Endothelial cell of umbilical vein (primary cell): ENCODE data around the gene SLC35E2B. TPM values are rescaled to one million over a fixed set of nuclear protein-coding genes. Genes with fewer than 3 reads are reported as not detected.
"Not testable (repeated sequence)": the region's sequence is repeated elsewhere in the genome, so short reads cannot be mapped to it uniquely, and the experiment has no call there.

Source experiments
- BruUV-seq: library from RNA; stranded (reverse); fragments of 400-500 nt; replicated peaks from 2 replicates; lab custom pipeline; 2021; lab: Mats Ljungman, UMichigan
- CTCF ChIA-PET: fragments of 300-600, 350-600 bp; sonication (Branson Sonifier 250); formaldehyde crosslinking; loops from one replicate; lab custom pipeline; 2021; ENCODE audit warnings: antibody characterized with exemption, inconsistent platforms; lab: Charles Lee
- POLR2A ChIA-PET: fragments of 300-600, 350-600 bp; sonication (Branson Sonifier 250); formaldehyde crosslinking; loops from one replicate; lab custom pipeline; 2021; ENCODE audit warnings: antibody characterized with exemption, inconsistent platforms; lab: Charles Lee
- DNase-seq: peaks from one replicate; pipeline ENCODE4 v3.0.0-alpha.2; 2011; ENCODE audit warnings: low read depth, low spot score
- FAIRE-seq: peaks from 2 replicates; lab custom pipeline; 2011; peaks lifted over from hg19 to GRCh38; lab: Jason Lieb, UNC
- H2AFZ ChIP-seq: 2 replicates; pipeline ENCODE4 v1.6.0; 2012; ENCODE audit warnings: low read depth, low read length, control low read depth, inconsistent platforms
- H3K27ac ChIP-seq: 2 replicates; pipeline ENCODE4 v1.5.1; 2011; ENCODE audit warnings: low read depth, mild to moderate bottlenecking, control low read depth, low read length, moderate library complexity; ENCODE audit not compliant: insufficient read depth
- H3K27me3 ChIP-seq, 2 experiments: 2 replicates each; pipeline versions ENCODE4 v1.6.0 to v1.6.1; 2011; ENCODE audit warnings: low read length in 2 of 2, mixed read lengths in 1 of 2; ENCODE audit not compliant: control insufficient read depth in 2 of 2, insufficient read depth in 2 of 2
- H3K36me3 ChIP-seq, 2 experiments: 2 replicates in 1 of 2; 3 replicates in 1 of 2; pipeline ENCODE4 v1.5.1; 2011; ENCODE audit warnings: low read length in 2 of 2, mild to moderate bottlenecking in 1 of 2, moderate library complexity in 1 of 2; ENCODE audit not compliant: control insufficient read depth in 2 of 2, insufficient read depth in 2 of 2; ENCODE audit errors: extremely low read depth in 1 of 2
- H3K4me1 ChIP-seq: 3 replicates; pipeline ENCODE4 v1.5.1; 2011; ENCODE audit warnings: mild to moderate bottlenecking, low read length; ENCODE audit not compliant: control insufficient read depth, insufficient read depth; ENCODE audit errors: extremely low read depth
- H3K4me2 ChIP-seq: 2 replicates; pipeline ENCODE4 v1.6.1; 2011; ENCODE audit warnings: low read length, control low read depth, mixed read lengths; ENCODE audit not compliant: insufficient read depth
- H3K4me3 ChIP-seq, 3 experiments: fragments of 200-600 bp in 1 of 3; sonication (generic), shearing (Covaris generic) in 1 of 3; replicated peaks in 1 of 3; 2 replicates each; pipeline ENCODE4 v1.5.1; 2011 to 2016; ENCODE audit warnings: control low read depth in 3 of 3, low read length in 3 of 3, mild to moderate bottlenecking in 2 of 3, inconsistent platforms in 1 of 3, low read depth in 1 of 3, moderate library complexity in 1 of 3; ENCODE audit not compliant: insufficient read depth in 1 of 3
- H3K79me2 ChIP-seq: 2 replicates; pipeline ENCODE4 v1.6.0; 2012; ENCODE audit warnings: low read length, inconsistent platforms; ENCODE audit not compliant: control insufficient read depth, insufficient read depth
- H3K9ac ChIP-seq: replicated peaks from 2 replicates; pipeline ENCODE3; 2011; ENCODE audit warnings: low read length, control low read depth; ENCODE audit not compliant: insufficient read depth; ENCODE audit errors: extremely low read depth
- H3K9me1 ChIP-seq: replicated peaks from 3 replicates; pipeline ENCODE4 v1.6.0; 2011; ENCODE audit warnings: mild to moderate bottlenecking, low read length; ENCODE audit not compliant: control insufficient read depth, insufficient read depth; ENCODE audit errors: extremely low read depth
- H3K9me3 ChIP-seq: replicated peaks from 2 replicates; pipeline ENCODE4 v1.5.1; 2012; ENCODE audit warnings: low read length, inconsistent platforms; ENCODE audit not compliant: control insufficient read depth, insufficient read depth
- H4K20me1 ChIP-seq: replicated peaks from 2 replicates; pipeline ENCODE3; 2011; ENCODE audit warnings: mild to moderate bottlenecking, low read length; ENCODE audit not compliant: control insufficient read depth, insufficient read depth; ENCODE audit errors: extremely low read depth
- dilution Hi-C: fragments of 300-500 bp; cut with MboI; formaldehyde crosslinking; loops from one replicate; pipeline ENCODE4 v1.15.0; 2019; ENCODE audit warnings: low sequenced_read_pairs; ENCODE audit not compliant: extremely low pct_ligation_motif_present
- intact Hi-C: fragments of 100-400 bp; cut with micrococcal nuclease; formaldehyde crosslinking; loops from one replicate; pipeline ENCODE4 v1.10.0; 2022
- polyA plus RNA-seq, 4 experiments: library from polyadenylated mRNA; depleted of rRNA in 3 of 4; stranded (reverse) in 3 of 4; unstranded in 1 of 4; fragments of >200 nt; gene quantifications; 2 replicates each; pipeline versions ENCODE4 v1.2.1 to v1.2.3, GENCODE V29; 2011 to 2012; ENCODE audit warnings: missing spikeins in 1 of 4
- total RNA-seq: library from RNA; stranded (reverse); gene quantifications from 2 replicates; pipeline ENCODE4 v1.2.3, GENCODE V29; 2021

SLC35E2B gene
- total and polyA plus RNA-seq, 2 donors (not counting 3 experiments of a cell fraction or from before 2014, with no cell fraction given): 28.0 to 51.2 TPM

DNA sequence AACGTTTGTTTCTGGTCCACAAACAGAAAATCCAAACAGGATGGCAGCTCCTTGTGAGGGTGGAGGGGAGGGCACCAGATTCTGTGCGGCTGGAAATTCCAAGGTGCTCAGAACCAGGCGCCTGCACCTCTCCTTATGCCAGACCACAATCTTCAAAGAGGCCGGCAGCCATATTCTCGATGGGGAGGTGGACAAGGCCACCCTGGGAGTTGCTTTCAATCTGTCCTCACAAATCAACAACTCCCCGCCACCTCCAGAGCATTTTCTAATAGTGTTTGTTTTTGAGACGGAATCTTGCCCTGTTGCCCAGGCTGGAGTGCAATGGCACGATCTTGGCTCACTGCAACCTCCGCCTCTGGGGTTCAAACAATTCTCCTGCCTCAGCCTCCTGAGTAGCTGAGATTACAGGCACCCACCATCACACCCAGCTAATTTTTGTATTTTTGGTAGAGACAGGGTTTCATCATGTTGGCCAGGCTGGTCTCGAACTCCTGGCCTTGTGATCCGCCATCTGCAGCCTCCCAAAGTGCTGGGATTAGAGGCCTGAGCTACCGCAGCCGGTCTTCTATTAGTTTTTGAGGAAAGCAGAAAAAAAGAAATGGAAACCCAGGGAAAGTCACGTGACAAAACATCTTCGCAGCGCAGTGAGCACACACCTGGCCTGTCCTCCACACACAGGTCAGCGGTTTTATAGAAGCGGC is 36.7 kb upstream of the SLC35E2B start:
- H3K9me3 ChIP-seq, H3K4me2 ChIP-seq, H3K27ac ChIP-seq, H3K27me3 ChIP-seq, dilution Hi-C loops, DNase-seq, H3K9me1 ChIP-seq, H3K4me1 ChIP-seq, BruUV-seq, H3K9ac ChIP-seq, H2AFZ ChIP-seq, H3K4me3 ChIP-seq, intact Hi-C loops, H4K20me1 ChIP-seq, POLR2A ChIA-PET, H3K79me2 ChIP-seq, CTCF ChIA-PET: not testable (repeated sequence)
- peaks cover 0 to 18% of the 10 kb centered on the region in 2 experiments for H3K36me3 ChIP-seq
- peak; percentile 15 for FAIRE-seq

DNA sequence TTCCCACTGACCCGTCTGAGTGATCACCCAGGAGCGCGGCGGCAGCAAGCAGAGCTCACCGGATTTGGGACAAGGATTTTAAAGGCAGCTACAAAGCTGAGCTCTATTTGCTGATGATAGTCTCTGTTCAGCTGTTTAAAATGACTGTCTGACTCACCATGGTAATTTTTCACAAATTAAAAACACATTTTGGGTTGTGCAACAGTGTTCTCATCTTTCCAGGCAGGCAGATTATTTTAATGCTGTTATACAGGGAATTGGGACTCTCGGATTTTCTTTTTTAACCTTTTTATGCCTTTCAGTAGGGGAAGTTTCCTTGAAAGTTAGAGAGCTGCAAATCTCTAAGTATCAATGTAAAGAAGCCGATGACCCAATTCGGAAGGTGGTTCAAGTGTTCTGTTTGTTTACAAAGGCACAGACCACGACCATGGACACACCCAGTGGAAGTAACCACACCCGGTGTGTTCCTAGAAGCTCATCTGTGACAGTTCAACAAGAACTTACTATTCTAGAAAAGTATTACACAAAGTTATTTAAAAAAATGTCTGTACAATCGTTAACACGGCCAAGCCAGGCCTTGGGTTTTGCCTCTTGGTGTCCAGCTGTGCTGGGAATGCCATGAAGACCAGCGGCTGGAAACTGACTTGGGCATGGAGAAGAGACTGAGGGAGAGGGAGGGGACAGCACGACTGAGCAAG is 35.9 kb upstream of the SLC35E2B start:
- intact Hi-C loops, H2AFZ ChIP-seq, POLR2A ChIA-PET, H3K27ac ChIP-seq, H3K4me2 ChIP-seq, H3K9me1 ChIP-seq, H4K20me1 ChIP-seq, H3K9me3 ChIP-seq, CTCF ChIA-PET, H3K4me1 ChIP-seq, DNase-seq, H3K79me2 ChIP-seq, H3K4me3 ChIP-seq, H3K27me3 ChIP-seq, H3K9ac ChIP-seq, dilution Hi-C loops, BruUV-seq: not testable (repeated sequence)
- H3K36me3 ChIP-seq: peaks cover 0 to 15% of the 10 kb centered on the region in 2 experiments
- FAIRE-seq: peak; percentile 28

DNA sequence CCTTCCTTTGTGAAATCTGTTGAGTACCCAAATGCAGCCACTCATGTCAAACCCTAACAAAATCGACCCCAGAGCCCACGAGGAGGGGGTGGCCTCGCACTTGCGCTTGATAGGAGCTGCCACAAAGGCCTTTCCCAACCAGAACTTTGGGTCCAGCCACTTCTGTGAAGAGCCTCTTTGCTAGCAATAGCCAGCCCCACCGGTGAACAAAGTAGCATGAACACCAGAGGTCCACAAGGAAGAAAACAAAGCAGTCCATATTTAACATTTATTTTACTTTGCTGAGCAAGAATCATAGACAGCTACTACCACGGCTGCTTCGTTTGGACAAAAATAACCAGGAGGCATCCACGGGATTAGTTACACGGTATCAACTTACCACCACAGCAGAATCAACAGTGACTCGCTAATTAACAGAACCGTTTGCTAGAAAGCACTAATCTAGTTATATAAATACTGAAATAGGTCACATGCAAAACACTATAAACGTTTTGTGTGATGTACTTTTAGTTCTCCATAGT is 34.6 kb upstream of the SLC35E2B start:
- H3K36me3 ChIP-seq, H3K27ac ChIP-seq, DNase-seq, intact Hi-C loops, H2AFZ ChIP-seq, CTCF ChIA-PET, H3K4me2 ChIP-seq, H3K4me3 ChIP-seq, H3K27me3 ChIP-seq, dilution Hi-C loops, H3K4me1 ChIP-seq, H4K20me1 ChIP-seq, H3K9me3 ChIP-seq, H3K79me2 ChIP-seq, POLR2A ChIA-PET, BruUV-seq, H3K9me1 ChIP-seq, FAIRE-seq, H3K9ac ChIP-seq: not testable (repeated sequence)

DNA sequence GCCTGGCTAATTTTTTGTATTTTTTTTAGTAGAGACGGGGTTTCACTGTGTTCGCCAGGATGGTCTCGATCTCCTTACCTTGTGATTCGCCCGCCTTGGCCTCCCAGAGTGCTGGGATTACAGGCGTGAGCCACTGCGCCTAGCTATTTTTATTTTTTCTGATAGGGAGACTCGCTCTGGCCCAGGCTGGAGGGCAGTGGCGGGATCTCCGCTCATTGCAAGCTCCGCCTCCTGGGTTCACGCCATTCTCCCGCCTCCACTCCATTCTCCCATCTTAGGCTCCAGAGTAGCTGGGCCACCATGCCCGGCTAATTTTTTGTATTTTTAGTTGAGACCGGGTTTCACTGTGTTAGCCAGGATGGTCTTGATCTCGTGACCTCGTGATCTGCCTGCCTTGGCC is 33.5 kb upstream of the SLC35E2B start:
- H4K20me1 ChIP-seq, H3K9me3 ChIP-seq, POLR2A ChIA-PET, H2AFZ ChIP-seq, H3K9me1 ChIP-seq, dilution Hi-C loops, DNase-seq, intact Hi-C loops, H3K79me2 ChIP-seq, H3K9ac ChIP-seq, H3K4me3 ChIP-seq, H3K27me3 ChIP-seq, FAIRE-seq, BruUV-seq, H3K36me3 ChIP-seq, H3K4me2 ChIP-seq, H3K27ac ChIP-seq, H3K4me1 ChIP-seq: not testable (repeated sequence)
- CTCF ChIA-PET: interaction anchor here (1.1 kb wide), 1 partner anchor 180 kb away, joined by 3 read pairs; no protein-coding TSS in a partner anchor
